GM21390 (cell line): ENCODE results near the gene IFI35.
"Not testable (repeated sequence)": the region's sequence is repeated elsewhere in the genome, so short reads cannot be mapped to it uniquely, and the experiment has no call there.

Experiments
- ATAC-seq: cut with Tn5 transposase; IDR thresholded peaks from one replicate; pipeline ENCODE4 v1.9.1; 2021; ENCODE audit not compliant: unreplicated experiment

The IFI35 gene

DNA sequence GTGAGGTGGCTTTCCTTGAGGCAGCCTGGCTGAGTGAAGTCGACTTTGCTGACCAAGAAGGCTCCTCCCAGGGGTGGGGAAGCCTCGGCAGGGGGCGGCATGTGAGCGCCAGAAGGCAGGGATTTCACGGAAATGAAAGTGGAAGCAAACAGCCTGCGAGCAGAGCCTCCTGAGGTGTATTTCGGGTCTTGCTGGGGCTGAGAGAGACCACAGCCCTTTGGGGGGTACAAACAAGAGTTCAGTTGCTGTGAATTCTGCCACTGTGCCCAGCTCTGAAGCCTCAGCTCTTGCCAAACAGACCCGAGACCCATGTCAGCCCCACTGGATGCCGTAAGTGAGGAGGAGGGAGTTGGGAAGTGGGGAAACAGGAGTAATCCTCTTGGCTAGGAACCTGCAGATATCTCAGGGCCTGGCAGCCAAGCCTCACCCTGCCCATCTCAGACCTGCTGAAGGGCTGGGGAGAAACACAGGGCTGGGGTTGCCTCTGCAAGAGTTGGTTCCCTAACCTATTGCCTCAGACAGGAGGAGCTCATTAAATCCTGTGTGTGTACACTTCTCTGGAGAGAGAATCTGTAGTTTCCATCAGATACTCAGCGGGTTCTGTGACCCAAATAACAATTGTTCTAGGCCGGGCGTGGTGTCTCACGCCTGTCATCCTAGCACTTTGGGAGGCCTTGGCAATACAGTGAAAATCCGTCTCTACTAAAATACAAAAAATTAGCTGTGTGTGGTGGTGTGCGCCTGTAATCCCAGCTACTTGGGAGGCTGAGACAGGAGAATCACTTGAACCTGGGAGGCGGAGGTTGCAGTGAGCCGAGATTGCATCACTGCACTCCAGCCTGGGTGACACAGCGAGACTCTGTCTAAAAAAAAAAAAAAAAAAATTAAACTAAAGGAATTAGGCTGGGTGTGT lies at the start of gene IFI35:
Gene IFI35 (plus strand): TSS at position 146 of the 913 bp plus-strand sequence. CDS start 164 bp downstream, at position 310.
- ATAC-seq: peak; percentile 81

DNA sequence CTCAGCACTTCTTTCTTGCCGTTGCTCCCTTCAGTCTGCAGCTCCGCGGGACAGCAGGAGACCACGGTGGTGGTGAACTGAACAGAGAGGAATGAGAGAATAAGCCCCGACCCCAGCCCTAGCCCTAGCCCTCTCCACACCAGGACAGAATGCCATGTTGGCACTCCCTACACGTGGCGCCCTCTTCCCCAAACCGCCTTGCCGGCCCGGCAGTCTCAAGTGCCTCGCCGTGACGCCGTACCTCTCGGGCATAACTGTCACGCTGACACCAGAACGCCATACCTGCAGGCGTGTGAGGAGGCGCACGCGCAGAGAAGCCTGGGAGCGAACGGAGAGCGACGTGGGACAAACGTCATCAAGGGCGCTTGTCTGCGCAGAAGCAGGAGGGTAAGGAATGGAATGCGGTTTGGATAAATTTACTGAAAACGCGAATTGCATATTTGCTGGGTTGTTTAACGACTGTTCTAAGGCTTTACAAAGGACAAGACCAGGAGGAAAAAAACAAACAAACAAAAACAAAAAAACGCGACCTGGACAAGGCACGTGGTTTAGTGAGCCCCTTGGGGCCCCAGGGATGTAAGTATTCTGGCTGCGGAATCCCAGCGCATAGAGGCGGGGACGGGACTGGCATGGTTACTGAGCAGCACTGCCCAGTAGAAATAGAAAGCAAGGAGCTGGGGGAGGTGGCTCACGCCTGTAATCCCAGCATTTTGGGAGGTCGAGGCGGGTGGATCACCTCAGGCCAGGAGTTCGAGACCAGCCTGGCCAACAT lies 42.2 kb upstream of the IFI35 start, which contains the start of gene AARSD1:
Gene AARSD1 (minus strand): TSS at position 294 of the 772 bp plus-strand sequence. CDS start 14 bp downstream, at position 280.
- peak; percentile 75 for ATAC-seq

DNA sequence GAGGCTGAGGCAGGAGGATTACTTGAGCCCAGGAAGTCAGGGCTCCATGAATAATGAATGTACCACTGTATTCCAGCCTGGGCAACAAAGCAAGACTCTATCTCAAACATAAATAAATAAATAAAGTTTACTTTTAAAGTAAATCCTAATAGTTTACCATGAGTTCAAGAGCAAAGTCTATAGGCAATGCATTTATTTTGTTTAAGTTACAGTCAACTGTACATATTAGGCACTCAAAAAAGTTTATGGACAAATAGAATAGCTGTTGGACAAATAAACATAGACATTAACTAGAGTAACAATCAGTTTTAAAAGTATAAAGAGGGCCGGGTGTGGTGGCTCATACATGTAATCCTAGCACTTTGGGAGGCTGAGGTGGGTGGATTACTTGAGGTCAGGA lies 38.7 kb upstream of the IFI35 start:
- no peak for ATAC-seq

DNA sequence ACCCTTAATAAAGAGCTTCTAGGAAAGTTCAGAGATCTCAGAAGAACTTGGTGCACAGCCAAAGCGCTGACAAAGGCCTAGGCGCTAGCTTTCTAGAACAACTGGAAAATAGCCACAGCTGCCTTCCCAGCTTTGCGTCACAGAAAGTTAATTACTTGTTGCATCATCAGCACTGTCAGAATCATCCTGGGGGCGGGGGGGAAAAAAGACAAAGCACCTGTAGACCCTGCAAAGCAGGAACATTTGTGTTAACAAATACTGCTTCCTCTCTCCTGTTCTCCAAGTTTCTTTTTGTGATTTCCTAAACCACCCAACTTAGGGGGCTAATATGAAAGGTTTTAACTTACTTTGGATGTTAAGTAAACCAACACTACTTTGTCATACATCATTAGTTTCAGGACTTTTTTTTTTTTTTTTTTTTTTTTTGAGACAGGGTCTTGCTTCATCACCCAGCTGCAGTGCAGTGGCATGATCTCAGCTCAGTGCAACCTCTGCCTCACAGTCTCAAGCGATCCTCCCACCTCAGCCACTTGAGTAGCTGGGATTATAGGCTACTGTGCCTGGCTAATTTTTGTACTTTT lies 37.5 kb upstream of the IFI35 start:
- ATAC-seq: no peak

GRCh38 chr17:42971589-42971988 lies 35.0 kb upstream of the IFI35 start:
- no peak for ATAC-seq

GRCh38 chr17:42973323-42973722 lies 33.3 kb upstream of the IFI35 start:
- ATAC-seq: not testable (repeated sequence)

GRCh38 chr17:42975265-42975664 lies 31.3 kb upstream of the IFI35 start:
- ATAC-seq: no peak

DNA sequence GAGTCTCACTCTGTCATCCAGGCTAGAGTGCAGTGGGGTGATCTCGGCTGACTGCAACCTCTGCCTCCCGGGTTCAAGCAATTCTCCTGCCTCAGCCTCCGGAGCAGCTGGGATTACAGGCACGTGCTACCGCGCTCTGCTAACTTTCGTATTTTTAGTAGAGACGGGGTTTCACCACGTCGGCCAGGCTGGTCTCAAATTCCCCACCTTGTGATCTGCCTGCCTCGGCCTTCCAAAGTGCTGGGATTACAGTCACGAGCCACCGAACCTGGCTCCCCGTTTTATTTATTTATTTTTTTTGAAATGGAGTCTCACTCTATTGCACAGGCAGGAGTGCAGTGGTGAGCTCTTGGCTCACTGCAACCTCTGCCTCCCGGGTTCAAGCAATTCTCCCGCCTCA lies 30.9 kb upstream of the IFI35 start:
- not testable (repeated sequence) for ATAC-seq

DNA sequence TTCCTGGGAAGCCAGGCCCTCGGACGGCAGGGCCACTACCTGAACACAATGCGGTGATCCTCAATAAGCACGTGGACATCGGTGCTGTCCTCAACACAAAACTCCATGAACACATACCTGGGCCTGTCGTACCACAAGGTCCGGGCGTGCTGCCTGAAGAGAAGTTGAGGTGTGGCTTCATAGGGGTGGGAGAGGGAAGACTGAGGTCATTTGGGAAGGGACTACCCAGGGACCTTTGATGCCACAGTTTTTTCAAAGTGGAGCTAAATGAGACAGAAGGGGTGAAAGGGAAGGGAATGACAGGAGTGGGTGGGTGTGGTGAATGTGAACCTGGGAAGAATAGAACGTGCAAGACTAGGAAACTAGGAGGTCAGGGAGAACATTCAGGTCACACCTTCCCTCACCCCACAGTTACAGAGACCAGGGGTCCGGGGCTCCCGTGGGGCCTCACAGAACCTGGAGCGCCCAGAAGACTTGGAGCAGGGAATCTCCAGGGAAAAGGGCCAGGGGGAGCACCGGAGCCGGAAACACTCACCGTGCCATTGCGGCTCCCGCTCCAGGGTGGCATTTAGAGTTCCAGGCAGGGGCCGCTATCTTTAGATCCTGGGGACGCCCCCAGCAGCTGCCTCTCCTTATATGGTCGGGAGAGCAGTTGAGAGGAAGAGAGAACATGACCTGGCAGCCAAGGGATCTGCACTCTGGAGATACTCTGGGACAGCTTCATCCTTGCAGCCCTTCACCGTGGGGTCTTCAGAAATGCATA lies 26.9 kb upstream of the IFI35 start, which contains the start of gene PTGES3L:
Gene PTGES3L (minus strand): TSS at position 570 of the 763 bp plus-strand sequence. CDS start 27 bp downstream, at position 543.
- no peak for ATAC-seq

GRCh38 chr17:42980274-42980765 lies 26.3 kb upstream of the IFI35 start, which contains the start of gene RUNDC1:
RUNDC1 (plus strand) TSS chr17:42980565; CDS start chr17:42980577, 12 bp downstream.
- no peak for ATAC-seq

DNA sequence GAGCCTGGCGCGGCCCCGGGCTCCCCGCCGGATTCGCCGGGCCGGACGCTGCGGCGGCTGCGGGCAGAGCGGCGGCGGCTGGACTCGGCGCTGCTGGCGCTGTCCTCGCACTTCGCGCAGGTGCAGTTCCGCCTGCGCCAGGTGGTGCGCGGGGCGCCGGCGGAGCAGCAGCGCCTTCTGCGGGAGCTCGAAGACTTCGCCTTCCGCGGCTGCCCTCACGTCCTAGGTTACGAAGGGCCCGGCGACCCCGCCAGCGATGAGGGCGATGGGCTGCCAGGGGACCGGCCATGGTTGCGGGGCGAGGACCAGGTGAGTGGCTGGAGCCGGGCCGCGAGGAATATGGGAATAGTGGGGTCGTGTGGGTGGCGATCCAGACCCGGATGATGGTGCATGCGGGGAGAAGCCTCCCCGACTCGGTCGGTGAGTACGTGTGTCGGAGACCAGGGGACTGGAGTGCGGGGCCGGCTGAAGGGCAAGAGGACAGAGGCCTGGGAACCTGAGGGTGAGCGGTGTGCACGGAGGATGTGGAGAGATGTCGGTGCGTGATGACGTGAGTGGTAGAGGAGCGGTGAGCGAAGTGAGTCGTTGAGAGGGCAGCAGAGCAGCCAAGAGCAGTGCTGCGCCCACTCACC lies 25.7 kb upstream of the IFI35 start:
- ATAC-seq: no peak

DNA sequence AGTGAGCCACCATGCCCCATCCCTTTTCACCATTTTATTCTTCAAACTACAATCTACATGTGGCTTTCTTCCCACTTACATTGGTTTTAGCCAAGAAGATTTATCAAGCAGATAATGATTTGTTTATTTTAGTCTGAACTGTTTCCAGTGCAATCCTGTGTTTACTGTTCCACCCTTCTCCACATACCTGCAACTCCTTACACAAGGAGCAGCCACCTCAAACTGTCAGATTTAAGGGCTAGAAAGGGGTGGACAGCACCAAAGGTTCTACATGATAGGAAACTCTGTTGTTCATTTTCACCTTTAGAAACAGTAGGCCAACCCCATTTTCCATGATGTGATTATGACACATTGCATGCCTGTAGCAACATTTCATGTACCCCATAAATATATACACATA lies 24.3 kb upstream of the IFI35 start:
- ATAC-seq: no peak

- ATAC-seq: no peak
These were observed 21.4 kb upstream of the IFI35 start for GRCh38 chr17:42985225-42985624.

DNA sequence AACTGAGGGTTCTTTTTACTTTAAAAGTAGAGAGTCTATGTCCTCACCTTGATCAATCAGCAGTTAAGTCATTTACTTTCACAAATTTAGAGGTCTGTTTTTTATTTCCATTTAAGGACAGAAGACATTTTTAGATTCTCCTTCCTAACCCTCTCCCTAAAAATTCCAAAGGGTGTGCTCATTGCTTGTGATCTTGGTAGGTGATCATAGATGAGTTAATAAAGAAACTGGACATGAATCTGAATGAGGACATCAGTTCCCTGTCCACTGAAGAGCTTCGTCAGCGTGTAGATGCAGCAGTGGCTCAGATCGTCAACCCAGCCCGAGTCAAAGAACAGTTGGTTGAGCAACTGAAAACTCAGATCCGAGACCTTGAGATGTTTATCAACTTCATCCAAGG lies 17.4 kb upstream of the IFI35 start:
- no peak for ATAC-seq

DNA sequence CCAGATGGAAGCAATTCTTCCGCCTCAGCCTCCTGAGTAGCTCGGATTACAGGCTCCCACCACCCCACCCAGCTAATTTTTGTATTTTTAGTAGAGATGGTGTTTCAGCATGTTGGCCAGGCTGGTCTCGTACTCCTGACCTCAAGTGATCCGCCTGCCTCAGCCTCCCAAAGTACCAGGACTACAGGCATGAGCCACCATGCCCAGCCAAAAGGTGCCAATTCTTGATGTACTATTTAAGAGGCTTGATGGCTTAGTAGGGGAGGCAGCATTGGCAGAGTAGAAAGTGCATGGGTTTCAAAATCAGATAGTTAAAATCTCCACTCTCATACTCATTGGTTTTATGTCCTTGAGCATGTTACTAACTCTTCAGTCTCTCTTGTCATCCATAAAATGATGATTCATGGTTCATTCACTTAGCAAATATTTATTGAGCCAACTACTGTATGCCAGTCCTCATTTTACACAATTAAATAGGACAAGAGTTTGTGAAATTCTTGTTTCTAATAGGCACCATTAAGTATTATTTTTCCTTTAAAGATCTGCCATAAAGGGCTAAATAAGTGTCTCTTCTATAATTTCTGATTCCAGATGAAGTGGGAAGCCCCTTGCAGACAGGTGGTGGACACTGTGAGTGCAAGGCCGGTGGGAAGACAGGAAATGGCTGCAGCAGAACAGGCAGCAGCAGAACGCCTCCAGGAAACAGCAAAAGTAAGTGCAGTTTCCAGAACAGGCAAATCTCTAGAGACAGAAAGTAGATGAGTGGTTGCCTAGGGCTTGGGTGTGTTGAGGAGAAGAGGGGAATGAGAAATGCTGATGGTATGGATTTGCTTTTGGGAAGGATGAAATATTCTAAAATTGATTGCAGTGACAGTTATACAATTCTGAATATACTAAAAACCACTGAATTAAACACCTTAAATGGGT lies 16.6 kb upstream of the IFI35 start:
- ATAC-seq: no peak

DNA sequence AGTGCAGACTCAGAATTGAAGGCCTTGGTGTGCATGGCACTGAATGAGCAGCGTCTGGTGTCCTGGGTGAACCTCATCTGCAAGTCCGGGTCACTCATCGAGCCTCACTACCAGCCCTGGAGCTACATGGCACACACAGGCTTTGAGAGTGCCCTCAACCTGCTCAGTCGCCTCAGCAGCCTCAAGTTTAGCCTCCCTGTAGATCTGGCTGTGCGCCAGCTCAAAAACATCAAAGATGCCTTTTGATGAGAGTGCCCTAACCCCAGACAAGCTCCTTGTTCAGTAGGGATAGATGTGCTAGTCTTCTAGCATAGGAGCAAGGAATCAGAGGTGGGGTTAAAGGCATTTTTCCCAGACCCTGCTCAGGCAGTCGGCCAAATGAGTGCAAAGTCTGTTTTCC lies 15.1 kb upstream of the IFI35 start:
- no peak for ATAC-seq

DNA sequence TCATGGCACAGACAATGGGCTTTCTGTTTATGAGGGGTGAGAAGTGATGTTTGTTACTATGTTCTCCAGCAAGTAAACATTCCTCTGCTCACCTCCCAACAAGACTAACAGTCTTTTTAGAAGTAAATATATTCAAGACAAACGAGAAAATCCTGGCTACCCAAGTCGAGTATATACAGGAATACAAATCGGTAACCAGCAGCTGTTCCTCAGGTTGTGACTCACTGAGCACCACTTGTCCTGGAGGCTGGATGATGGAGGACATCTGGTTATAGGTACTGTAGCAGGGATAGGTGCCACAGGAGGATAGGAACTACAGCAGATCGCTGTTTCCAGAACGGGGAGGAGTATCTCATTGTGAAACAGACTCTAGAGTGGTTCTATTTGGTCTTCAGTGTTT lies 13.7 kb upstream of the IFI35 start:
- ATAC-seq: no peak

DNA sequence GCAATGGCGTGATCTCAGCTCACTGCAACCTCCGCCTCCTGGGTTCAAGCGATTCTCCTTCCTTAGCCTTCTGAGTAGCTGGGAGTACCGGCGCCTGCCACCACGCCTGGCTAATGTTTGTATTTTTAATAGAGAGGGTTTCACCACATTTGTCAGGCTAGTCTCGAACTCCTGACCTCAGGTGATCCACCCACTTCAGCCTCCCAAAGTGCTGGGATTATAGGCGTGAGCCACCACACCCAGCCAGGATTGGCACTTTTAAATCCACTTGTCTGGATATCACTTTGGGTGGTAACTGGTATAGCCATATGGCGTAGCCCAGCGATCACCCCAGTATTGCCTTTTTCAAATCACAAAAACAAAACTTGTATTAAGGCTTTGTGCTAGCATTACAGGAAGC lies 12.7 kb upstream of the IFI35 start:
- not testable (repeated sequence) for ATAC-seq
